HG03521 (cell line): ENCODE measurements around the gene RD3L.
"Not testable (repeated sequence)": the region's sequence is repeated elsewhere in the genome, so short reads cannot be mapped to it uniquely, and the experiment has no call there.

Source experiments
- ATAC-seq: cut with Tn5 transposase; IDR thresholded peaks from one replicate; pipeline ENCODE4 v1.9.1; 2021; ENCODE audit warnings: mild to moderate bottlenecking, moderate library complexity; ENCODE audit not compliant: unreplicated experiment

Gene RD3L

GRCh38 chr14:103928011-103928890 lies 14.1 kb downstream of the RD3L start, which contains the start of gene TDRD9:
TSS of gene TDRD9 (plus strand) at chr14:103928456. CDS start at chr14:103928510, 54 bp downstream.
- ATAC-seq: no peak

GRCh38 chr14:103927566-103927965 lies 14.8 kb downstream of the RD3L start:
- no peak for ATAC-seq

GRCh38 chr14:103925316-103925715 lies 17.0 kb downstream of the RD3L start:
- ATAC-seq: no peak

GRCh38 chr14:103923863-103924262 lies 18.5 kb downstream of the RD3L start:
- ATAC-seq: no peak

- ATAC-seq: not testable (repeated sequence)
Measured at GRCh38 chr14:103921855-103922200, 20.5 kb downstream of the RD3L start.

GRCh38 chr14:103920981-103921854 lies 21.1 kb downstream of the RD3L start:
- peak; percentile 94 for ATAC-seq

- ATAC-seq: no peak
Measured at GRCh38 chr14:103916636-103917262, 25.6 kb downstream of the RD3L start.

GRCh38 chr14:103915616-103916015 lies 26.7 kb downstream of the RD3L start:
- ATAC-seq: no peak

GRCh38 chr14:103910984-103911383 lies 31.3 kb downstream of the RD3L start:
- no peak for ATAC-seq

GRCh38 chr14:103910262-103910935 lies 31.9 kb downstream of the RD3L start:
- peak; percentile 51 for ATAC-seq

- no peak for ATAC-seq
Measured at GRCh38 chr14:103909531-103910261, 32.6 kb downstream of the RD3L start.

- ATAC-seq: no peak
Measured at GRCh38 chr14:103908580-103908979, 33.7 kb downstream of the RD3L start.

- no peak for ATAC-seq
Measured at GRCh38 chr14:103905842-103906456, 36.4 kb downstream of the RD3L start.

GRCh38 chr14:103904493-103905107 lies 37.7 kb downstream of the RD3L start:
- ATAC-seq: no peak

GRCh38 chr14:103899833-103900232 lies 42.5 kb downstream of the RD3L start:
- ATAC-seq: no peak

GRCh38 chr14:103899316-103899715 lies 43.0 kb downstream of the RD3L start:
- no peak for ATAC-seq

- ATAC-seq: no peak
Measured at GRCh38 chr14:103898711-103899110, 43.6 kb downstream of the RD3L start.

GRCh38 chr14:103898204-103898603 lies 44.1 kb downstream of the RD3L start:
- ATAC-seq: no peak
